Activated CD4-positive, alpha-beta T cell treated with anti-CD3 and anti-CD28 coated beads, Interleukin-2, amount 50 U/mL, for 1 hour (primary cell): ENCODE results near the gene CTIF.
"Not testable (repeated sequence)": the region's sequence is repeated elsewhere in the genome, so short reads cannot be mapped to it uniquely, and the experiment has no call there.

Experiments used
- DNase-seq: peaks from one replicate; pipeline ENCODE4 v3.0.0-alpha.2; 2020

The CTIF gene

GRCh38 chr18:48715711-48716361 lies 177.0 kb downstream of the CTIF start:
- no peak for DNase-seq

DNA sequence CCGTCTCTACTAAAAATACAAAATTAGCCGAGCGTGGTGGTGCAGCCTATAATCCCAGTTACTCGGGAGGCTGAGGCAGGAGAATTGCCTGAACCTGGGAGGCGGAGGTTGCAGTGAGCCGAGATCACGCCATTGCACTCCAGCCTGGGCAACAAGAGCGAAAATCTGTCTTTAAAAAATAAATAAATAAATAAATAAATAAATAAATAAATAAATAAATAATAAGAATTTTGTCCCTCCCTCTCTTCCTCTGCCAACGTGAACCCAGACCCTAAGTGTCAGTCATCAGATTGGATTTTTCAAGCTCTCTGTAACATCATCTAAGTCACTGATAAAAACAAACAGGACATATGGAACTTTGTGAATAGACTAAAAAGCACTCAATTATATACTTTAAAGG lies 178.4 kb downstream of the CTIF start:
- DNase-seq = not testable (repeated sequence)

DNA sequence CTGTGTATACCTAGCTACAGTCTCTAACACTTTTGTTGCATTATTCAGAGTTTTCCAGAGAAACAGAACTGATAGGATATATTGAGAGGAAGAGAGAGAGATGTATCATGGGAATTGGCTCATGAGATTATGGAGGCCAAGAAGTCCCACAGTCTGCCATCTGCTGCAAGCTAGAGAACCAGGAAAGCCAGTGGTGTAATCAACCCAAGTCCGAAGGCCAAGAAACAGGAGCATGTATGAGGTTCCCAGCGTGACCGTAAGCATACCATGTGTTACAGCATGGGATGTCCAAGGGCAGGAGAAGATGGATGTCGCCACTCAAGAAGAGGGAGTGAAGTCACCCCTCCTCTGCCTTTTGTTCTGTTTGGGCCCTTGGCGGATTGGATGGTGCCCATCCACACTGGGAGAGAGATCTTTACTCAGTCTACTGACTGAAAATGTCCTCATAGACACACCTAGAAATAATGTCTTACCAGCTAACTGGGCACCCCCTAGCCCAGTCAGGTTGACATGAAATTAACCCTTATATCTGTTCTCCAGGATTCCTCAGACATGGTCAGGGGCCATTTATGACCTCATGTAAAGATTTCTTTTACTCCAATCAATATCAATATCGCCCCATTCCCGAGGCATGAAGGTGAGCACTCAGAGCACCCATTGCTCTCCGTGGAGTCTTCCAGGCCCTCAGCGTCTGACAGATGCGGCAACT lies 179.6 kb downstream of the CTIF start:
- DNase-seq = no peak

DNA sequence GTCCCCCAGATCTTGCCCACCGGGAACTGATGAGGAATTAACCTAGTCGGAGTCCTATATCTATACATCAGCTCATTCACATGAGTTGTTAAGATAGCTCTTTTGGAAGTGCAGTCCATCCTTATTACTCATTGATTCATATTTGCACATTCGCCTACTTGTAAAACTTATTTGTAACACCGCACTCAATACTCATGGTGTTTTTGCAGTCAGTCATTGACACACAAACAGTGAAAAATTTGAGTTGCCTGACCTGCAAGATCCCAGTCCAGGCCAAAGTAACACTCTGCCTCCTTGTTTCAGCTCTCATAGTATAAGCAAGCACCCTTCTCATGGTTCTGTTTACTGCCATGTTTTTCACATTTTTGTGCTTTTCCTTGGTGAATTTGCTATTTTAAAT lies 180.6 kb downstream of the CTIF start:
- DNase-seq = no peak

DNA sequence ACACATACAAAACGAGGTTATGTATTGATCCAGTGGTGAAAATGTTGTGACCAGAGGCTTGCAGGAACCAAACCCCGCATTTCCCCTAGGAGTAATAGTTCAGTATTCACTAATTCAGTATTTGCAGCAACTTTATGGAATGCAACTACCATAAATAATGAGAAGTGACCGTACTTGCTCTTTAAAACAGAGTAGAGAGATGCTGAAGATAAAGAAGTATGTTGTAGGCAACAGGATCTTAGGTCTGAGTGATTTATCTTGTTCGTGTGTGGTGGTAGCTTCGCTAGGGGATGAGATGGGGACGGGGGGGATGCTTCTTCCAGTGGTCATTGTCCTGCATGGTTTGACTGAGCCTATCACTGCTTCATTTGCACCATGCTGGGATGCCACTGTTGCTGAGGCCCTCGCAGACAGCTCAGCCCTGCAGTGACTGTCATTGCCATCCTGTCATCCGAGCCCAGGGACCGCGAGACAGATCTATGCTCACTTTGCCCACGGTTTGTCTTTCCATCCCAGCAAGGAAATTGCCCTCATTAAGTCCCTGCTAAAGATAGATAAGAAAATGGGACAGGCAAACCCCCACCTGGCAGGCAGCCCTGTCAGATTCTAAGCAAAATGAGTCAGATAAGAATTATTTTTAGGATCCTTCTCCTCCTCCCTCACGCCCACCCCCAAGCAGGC lies 181.3 kb downstream of the CTIF start:
- no peak for DNase-seq

- no peak for DNase-seq
Measured at GRCh38 chr18:48720655-48721025, 181.8 kb downstream of the CTIF start.

DNA sequence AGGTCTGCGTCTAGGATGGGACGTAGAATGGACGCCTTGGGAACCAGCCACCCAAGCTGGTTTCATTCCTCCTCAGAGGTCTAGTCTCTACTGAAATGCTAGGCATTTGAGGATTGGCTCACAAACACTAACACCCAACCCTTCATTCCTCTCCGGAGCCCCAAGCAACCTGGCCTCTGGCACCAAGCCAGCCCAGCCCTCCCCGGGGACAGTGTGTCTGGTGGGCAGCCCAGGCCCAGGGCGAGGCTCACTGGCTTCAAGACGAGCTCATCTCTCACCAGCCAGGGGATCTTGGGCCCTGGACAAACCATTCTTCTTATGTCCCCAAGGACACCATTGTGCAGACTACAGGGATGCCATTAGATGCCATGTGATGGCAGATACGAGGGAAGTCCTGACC lies 182.5 kb downstream of the CTIF start:
- no peak for DNase-seq

GRCh38 chr18:48723016-48723415 lies 184.2 kb downstream of the CTIF start:
- no peak for DNase-seq

- DNase-seq = no peak
Measured at GRCh38 chr18:48723837-48724236, 185.0 kb downstream of the CTIF start.

DNA sequence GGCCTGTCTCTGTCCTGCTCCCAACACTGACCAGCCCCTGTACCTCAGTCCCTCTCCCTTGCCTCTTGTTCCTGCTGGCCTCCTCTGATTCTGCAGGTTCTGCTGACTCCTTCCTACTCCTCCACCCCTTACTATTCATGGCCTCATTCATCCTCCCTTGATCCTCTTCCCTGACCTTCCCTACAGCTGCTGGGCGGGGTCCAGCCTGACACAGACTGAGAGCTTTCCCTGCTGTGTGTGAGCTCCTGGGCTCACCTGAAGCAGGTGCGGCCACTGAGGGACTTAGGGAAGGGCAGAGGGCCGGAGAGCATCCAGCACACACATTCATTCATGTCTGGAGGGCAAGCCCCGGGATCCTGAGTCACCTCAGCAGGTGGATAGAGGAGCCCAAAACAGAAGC lies 185.6 kb downstream of the CTIF start:
- DNase-seq = no peak

GRCh38 chr18:48724939-48725338 lies 186.1 kb downstream of the CTIF start:
- no peak for DNase-seq

- no peak for DNase-seq
Measured at GRCh38 chr18:48725562-48725961, 186.7 kb downstream of the CTIF start.

DNA sequence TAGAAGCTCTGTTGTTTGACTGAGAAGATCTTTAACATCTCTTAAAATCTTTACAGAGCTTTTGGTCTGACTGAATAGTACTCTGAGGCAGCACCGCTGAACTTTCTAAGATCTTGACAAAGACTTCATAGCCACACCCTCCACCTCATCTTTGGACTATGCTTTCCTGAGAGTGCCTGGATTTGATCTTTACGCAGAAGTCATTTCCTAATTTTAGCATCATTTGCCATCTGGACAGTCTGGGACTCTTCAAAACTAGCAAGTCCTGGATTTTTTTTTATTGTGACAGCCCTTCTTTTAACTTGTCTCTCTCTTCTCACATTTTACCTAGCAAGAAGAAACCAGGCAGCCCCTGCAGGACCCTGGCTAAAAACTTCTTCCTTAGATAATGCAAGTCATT lies 188.8 kb downstream of the CTIF start:
- DNase-seq = no peak

GRCh38 chr18:48728204-48728833 lies 189.5 kb downstream of the CTIF start:
- DNase-seq = no peak

GRCh38 chr18:48729404-48729803 lies 190.6 kb downstream of the CTIF start:
- DNase-seq = no peak

DNA sequence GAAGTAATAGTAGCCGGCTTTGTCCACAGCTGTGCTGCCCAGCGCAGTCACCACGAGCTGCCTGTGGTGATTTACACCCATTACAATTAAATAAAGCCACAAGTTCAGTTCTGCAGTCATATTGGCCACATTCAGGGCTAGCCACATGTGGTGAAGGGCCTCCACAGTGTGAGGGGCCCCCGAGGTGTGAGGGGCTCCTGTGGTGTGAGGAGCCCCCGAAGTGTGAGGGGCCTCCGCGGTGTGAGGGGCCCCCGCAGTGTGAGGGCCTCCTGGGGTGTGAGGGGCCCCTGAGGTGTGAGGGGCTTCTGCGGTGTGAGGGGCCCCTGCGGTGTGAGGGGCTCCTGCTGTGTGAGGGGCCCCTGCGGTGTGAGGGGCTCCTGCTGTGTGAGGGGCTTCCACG lies 191.2 kb downstream of the CTIF start:
- no peak for DNase-seq

- DNase-seq = no peak
Measured at GRCh38 chr18:48732767-48733424, 194.1 kb downstream of the CTIF start.

DNA sequence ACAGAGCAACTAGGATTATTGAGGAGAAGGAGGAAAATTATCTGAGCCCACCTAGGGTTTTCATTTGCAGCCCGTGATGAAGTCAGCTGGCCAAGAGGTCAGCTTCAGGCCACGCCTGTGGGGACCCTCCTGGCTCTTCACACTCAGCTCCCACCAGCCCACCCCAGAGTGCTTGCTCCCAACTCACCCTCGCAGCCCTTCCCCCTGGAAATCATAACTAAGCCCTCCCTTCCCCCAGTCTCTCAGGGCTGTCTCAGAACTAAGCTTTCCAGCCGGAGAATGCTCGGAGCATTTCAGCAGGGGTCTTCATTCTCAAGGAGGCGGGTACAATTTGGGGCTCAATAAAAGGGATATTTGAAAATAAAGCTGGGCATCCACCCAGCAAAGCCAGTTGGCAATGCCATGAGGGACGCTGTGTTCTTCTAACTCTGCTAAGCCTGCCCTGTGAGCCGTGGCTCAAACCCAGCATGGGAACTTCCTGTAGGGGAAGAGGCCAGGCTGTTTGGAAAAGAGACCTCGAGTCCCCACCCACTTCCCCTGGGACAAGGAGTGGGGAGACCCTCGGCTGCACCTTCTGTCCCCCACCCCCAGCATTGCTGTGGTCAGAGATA lies 194.9 kb downstream of the CTIF start:
- DNase-seq = no peak

DNA sequence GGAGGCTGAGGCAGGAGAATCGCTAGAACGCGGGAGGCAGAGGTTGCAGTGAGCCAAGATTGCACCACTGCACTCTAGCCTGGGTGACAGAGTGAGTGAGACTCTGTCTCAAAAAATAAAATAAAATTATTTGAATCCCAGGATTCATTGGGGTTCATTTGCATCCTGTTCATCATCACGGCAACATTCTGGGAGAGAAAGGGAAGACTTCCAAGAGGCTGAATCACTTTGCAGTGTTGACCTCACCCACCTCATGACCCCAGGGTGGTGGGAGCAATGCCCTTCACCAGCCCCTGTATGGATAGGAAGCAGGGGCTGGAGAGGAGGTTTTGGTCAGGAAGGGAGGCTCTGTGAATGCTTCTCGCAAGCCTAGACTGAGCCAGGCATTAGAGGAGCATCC lies 195.6 kb downstream of the CTIF start:
- no peak for DNase-seq

- no peak for DNase-seq
Measured at GRCh38 chr18:48735080-48735676, 196.3 kb downstream of the CTIF start.

DNA sequence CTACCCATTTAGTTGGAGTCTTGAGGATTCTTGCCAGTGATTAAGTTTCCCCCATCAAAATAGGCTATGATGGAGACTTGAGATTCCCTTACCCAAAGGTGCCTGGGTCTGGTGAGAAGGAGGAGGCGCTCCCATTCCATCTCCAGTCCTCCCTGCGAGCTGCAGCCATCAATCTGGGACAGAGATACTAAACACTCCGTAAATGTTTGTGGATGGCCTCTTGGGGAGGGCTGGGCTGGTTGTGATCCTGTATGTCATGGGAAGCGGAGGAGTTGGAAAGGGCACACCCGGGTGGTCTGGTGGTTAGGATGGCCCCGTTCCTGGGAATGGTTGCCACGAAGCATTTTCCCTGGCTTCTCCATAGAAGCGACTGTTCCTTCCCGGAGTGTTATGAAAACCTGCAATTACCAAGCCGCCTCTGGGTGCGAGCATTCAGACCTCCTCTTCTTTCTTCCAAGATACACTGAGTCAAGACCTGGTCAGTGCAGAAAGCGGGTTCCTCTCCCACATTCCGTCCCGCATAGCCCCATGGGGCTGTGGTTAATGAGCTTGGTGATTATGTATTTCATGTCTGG lies 196.9 kb downstream of the CTIF start:
- DNase-seq = no peak
